OCI-LY7 (cell line): ENCODE measurements around the gene PRR14. TPM values are rescaled to one million over a fixed set of nuclear protein-coding genes. Genes with fewer than 3 reads are reported as not detected.

ENCODE experiments used
- BruUV-seq: library from RNA; stranded (reverse); fragments of 400-500 nt; replicated peaks from 2 replicates; lab custom pipeline; 2021; lab: Mats Ljungman, UMichigan
- CTCF ChIA-PET: fragments of 300-600 bp; sonication (Branson Sonifier 250); formaldehyde crosslinking; loops from one replicate; lab custom pipeline; 2022; ENCODE audit warnings: antibody characterized with exemption; ENCODE audit not compliant: unreplicated experiment; lab: Charles Lee
- POLR2A ChIA-PET: fragments of 300-600 bp; sonication (Branson Sonifier 250); formaldehyde crosslinking; loops from one replicate; lab custom pipeline; 2022; ENCODE audit warnings: antibody characterized with exemption; lab: Charles Lee
- DNase-seq: peaks from one replicate; pipeline ENCODE4 v3.0.0-alpha.2; 2015; ENCODE audit warnings: low spot score
- H2AFZ ChIP-seq: fragments of 200-600 bp; sonication (generic), shearing (Covaris generic); 2 replicates; pipeline ENCODE4 v1.6.1; 2014; ENCODE audit warnings: mild to moderate bottlenecking, antibody characterized with exemption, low read length, moderate library complexity
- H3K27ac ChIP-seq: fragments of 200-600 bp; sonication (generic); 2 replicates; pipeline ENCODE4 v1.5.1; 2014; ENCODE audit warnings: mixed run types, low read depth, mild to moderate bottlenecking, moderate library complexity, low read length, inconsistent platforms; ENCODE audit not compliant: poor library complexity, severe bottlenecking
- H3K36me3 ChIP-seq: fragments of 200-600 bp; sonication (generic); 2 replicates; pipeline ENCODE4 v1.6.1; 2014; ENCODE audit warnings: mild to moderate bottlenecking, antibody characterized with exemption, low read length, moderate library complexity, mixed read lengths; ENCODE audit not compliant: insufficient read depth
- H3K4me1 ChIP-seq: fragments of 200-600 bp; sonication (generic); 2 replicates; pipeline ENCODE4 v1.5.1; 2014; ENCODE audit warnings: mild to moderate bottlenecking, low read length; ENCODE audit not compliant: insufficient read depth, poor library complexity, severe bottlenecking
- H3K4me2 ChIP-seq: fragments of 200-600 bp; sonication (generic); 2 replicates; pipeline ENCODE4 v1.6.1; 2014; ENCODE audit warnings: mild to moderate bottlenecking, low read length
- H3K4me3 ChIP-seq: fragments of 200-600 bp; sonication (generic); 2 replicates; pipeline ENCODE4 v1.5.1; 2014; ENCODE audit warnings: mild to moderate bottlenecking, low read depth, low read length; ENCODE audit not compliant: poor library complexity, severe bottlenecking
- H3K79me2 ChIP-seq: fragments of 200-600 bp; sonication (generic); 2 replicates; pipeline ENCODE4 v1.6.1; 2016; ENCODE audit warnings: low read depth, mild to moderate bottlenecking, low read length, moderate library complexity, mixed read lengths; ENCODE audit not compliant: insufficient read depth
- H3K9me2 ChIP-seq: fragments of 200-600 bp; sonication (generic); 2 replicates; pipeline ENCODE4 v1.6.1; 2016; ENCODE audit warnings: mild to moderate bottlenecking, low read length, mixed read lengths; ENCODE audit not compliant: insufficient read depth
- H3K9me3 ChIP-seq: fragments of 200-600 bp; sonication (generic); 2 replicates; pipeline ENCODE4 v1.6.1; 2014; ENCODE audit warnings: mild to moderate bottlenecking, mixed run types, low read length, mixed read lengths
- H4K20me1 ChIP-seq: fragments of 200-600 bp; sonication (generic); 2 replicates; pipeline ENCODE4 v1.6.1; 2014; ENCODE audit warnings: mild to moderate bottlenecking, antibody characterized with exemption, low read length, moderate library complexity, mixed read lengths; ENCODE audit not compliant: insufficient read depth
- CTCF ChIP-seq: fragments of 200-600 bp; sonication (generic); conservative IDR thresholded peaks from 2 replicates; pipeline ENCODE4 v1.5.1; 2014; ENCODE audit warnings: mild to moderate bottlenecking, antibody characterized with exemption, low read length, moderate library complexity, mixed read lengths
- EZH2phosphoT487 ChIP-seq: fragments of 200-600 bp; sonication (generic); IDR thresholded peaks from 2 replicates; pipeline ENCODE4 v1.6.1; 2018; ENCODE audit warnings: low read depth, borderline replicate concordance, mild to moderate bottlenecking, mixed run types, antibody characterized with exemption, low read length, moderate library complexity, mixed read lengths
- intact Hi-C: fragments of 100-400 bp; cut with micrococcal nuclease; formaldehyde crosslinking; loops from one replicate; pipeline ENCODE4 v1.10.0; 2022; ENCODE audit not compliant: unreplicated experiment
- total RNA-seq, 2 experiments: library from RNA; depleted of rRNA in 1 of 2; stranded (reverse); fragments of >200 nt in 1 of 2; shearing (Covaris generic) in 1 of 2; gene quantifications; 2 replicates each; pipeline ENCODE4 v1.2.3, GENCODE V29; 2014 to 2022

The PRR14 gene
- total RNA-seq, 2 experiments from 2014 or later = 33.2 to 75.5 TPM

DNA sequence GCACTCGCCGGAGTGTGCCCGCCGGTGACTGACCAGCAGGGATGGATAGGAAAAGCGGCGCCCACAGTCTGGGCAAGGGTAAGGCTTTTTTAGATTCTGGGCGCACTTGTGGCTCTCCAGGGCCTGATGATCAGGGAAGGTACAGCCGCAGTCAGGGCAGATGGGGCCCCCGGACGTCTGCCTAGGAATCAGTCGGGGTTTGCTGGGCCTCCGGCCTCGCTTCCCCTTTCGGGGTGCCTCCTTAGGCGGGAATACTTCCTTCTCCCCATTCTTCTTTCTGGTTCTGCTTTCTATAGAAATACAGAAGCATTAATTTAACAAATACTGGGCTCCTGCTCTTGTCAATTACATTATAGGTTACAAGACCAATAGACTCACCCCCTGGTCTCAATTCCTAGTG, 45.6 kb upstream of the PRR14 start:
- H2AFZ ChIP-seq = no peak overlapping the region
- H3K27ac ChIP-seq = no peak overlapping the region
- no peak overlapping the region for H3K4me3 ChIP-seq
- no peak for DNase-seq
- H3K4me1 ChIP-seq = peaks cover 9% of the 10 kb centered on the region
- peaks cover 66% of the 10 kb centered on the region for H3K36me3 ChIP-seq
- no peaks in the 10 kb centered on the region for H4K20me1 ChIP-seq
- 0 out of 2 replicates have a peak, but pooled peaks cover 3% of the 10 kb centered on the region for H3K9me3 ChIP-seq
- H3K9me2 ChIP-seq = no peaks in the 10 kb centered on the region
- ChIA-PET POLR2A (no interaction called here), CTCF (no interaction called here)
- TF ChIP-seq CTCF (no peak), EZH2phosphoT487 (no peak)
- peaks cover 14% of the 10 kb centered on the region; the same call in 1 of the 2 replicates for H3K79me2 ChIP-seq
- BruUV-seq = no TSS peak
- H3K4me2 ChIP-seq = no peak overlapping the region
- intact Hi-C loops = no loop called here

GRCh38 chr16:30606004-30606403, 44.8 kb upstream of the PRR14 start:
- Histone ChIP-seq H4K20me1 (no peaks in the 10 kb centered on the region), H2AFZ (no peak overlapping the region), H3K36me3 (peaks cover 66% of the 10 kb centered on the region), H3K79me2 (peaks cover 14% of the 10 kb centered on the region; the same call in 1 of the 2 replicates), H3K4me2 (no peak overlapping the region), H3K9me3 (0 out of 2 replicates have a peak, but pooled peaks cover 1% of the 10 kb centered on the region), H3K9me2 (no peaks in the 10 kb centered on the region), H3K4me1 (peaks cover 9% of the 10 kb centered on the region), H3K27ac (no peak overlapping the region), H3K4me3 (no peak overlapping the region)
- no peak for TF ChIP-seq CTCF
- no peak for TF ChIP-seq EZH2phosphoT487
- POLR2A ChIA-PET = no interaction called here
- no TSS peak for BruUV-seq
- intact Hi-C loops = no loop called here
- CTCF ChIA-PET = no interaction called here
- DNase-seq = no peak

- peaks cover 14% of the 10 kb centered on the region; the same call in 1 of the 2 replicates for H3K79me2 ChIP-seq
- H3K4me2 ChIP-seq = peak overlapping the region; percentile 93
- H3K36me3 ChIP-seq = peaks cover 41% of the 10 kb centered on the region
- H3K9me3 ChIP-seq = no peaks in the 10 kb centered on the region
- peak; percentile 56 for DNase-seq
- H4K20me1 ChIP-seq = no peaks in the 10 kb centered on the region
- BruUV-seq = no TSS peak
- peak overlapping the region; percentile 91 for H3K4me3 ChIP-seq
- intact Hi-C loops = no loop called here
- ChIA-PET POLR2A (interaction anchor here (0.5 to 2.6 kb wide), 9 partner anchors 11 to 547 kb away, joined by 3 to 9 read pairs (median 4); partner anchors contain the start of genes ZNF747 and ZNF764), CTCF (no interaction called here)
- TF ChIP-seq EZH2phosphoT487 = no peak
- TF ChIP-seq CTCF = no peak
- peaks cover 16% of the 10 kb centered on the region for H3K4me1 ChIP-seq
- H2AFZ ChIP-seq = peak overlapping the region; percentile 92; the same call in 1 of the 2 replicates
- no peaks in the 10 kb centered on the region for H3K9me2 ChIP-seq
- peak overlapping the region; percentile 70 for H3K27ac ChIP-seq
Observed at GRCh38 chr16:30609002-30609925, 41.5 kb upstream of the PRR14 start.
